ENCODE measurements around the gene IFNGR1.

- TF ChIP-seq ZNF274 (IDR thresholded peaks at IDR 0.05; ENCODE audit: low read depth, low read length) (no peak), YY1 (IDR thresholded peaks at IDR 0.05; ENCODE audit: insufficient read depth, insufficient read length) (no peak), SUZ12 (IDR thresholded peaks at IDR 0.05; ENCODE audit: extremely low read depth, insufficient read depth, insufficient read length) (no peak)
These were observed 8.7 kb upstream of the IFNGR1 start for GRCh38 chr6:137227871-137228302.

Measured in NT2/D1 (cell line).